Mucosa of stomach (tissue), 1 donor: Measurements from ENCODE around the gene CCZ1B.
"Not testable (repeated sequence)": the region's sequence is repeated elsewhere in the genome, so short reads cannot be mapped to it uniquely, and the experiment has no call there.

Experiments used
- H3K27me3 ChIP-seq: one replicate; pipeline ENCODE4 v1.7.0; 2013; ENCODE audit warnings: mild to moderate bottlenecking, low read length; ENCODE audit not compliant: control insufficient read depth, insufficient read depth
- H3K36me3 ChIP-seq: one replicate; pipeline ENCODE4 v1.7.0; 2013; ENCODE audit warnings: low read length; ENCODE audit not compliant: control insufficient read depth, insufficient read depth
- H3K4me1 ChIP-seq: one replicate; pipeline ENCODE4 v1.7.0; 2013; ENCODE audit warnings: mild to moderate bottlenecking, low read length; ENCODE audit not compliant: control insufficient read depth, insufficient read depth
- H3K4me3 ChIP-seq: one replicate; pipeline ENCODE4 v1.7.0; 2013; ENCODE audit warnings: low read length
- H3K9ac ChIP-seq: one replicate; pipeline ENCODE4 v1.7.0; 2013; ENCODE audit warnings: mild to moderate bottlenecking, low read length, moderate library complexity
- H3K9me3 ChIP-seq: one replicate; pipeline ENCODE4 v1.7.0; 2013; ENCODE audit warnings: mild to moderate bottlenecking, low read length, moderate library complexity; ENCODE audit not compliant: control insufficient read depth
- donor health status: Pancreatic carcinoma.

Gene CCZ1B

DNA sequence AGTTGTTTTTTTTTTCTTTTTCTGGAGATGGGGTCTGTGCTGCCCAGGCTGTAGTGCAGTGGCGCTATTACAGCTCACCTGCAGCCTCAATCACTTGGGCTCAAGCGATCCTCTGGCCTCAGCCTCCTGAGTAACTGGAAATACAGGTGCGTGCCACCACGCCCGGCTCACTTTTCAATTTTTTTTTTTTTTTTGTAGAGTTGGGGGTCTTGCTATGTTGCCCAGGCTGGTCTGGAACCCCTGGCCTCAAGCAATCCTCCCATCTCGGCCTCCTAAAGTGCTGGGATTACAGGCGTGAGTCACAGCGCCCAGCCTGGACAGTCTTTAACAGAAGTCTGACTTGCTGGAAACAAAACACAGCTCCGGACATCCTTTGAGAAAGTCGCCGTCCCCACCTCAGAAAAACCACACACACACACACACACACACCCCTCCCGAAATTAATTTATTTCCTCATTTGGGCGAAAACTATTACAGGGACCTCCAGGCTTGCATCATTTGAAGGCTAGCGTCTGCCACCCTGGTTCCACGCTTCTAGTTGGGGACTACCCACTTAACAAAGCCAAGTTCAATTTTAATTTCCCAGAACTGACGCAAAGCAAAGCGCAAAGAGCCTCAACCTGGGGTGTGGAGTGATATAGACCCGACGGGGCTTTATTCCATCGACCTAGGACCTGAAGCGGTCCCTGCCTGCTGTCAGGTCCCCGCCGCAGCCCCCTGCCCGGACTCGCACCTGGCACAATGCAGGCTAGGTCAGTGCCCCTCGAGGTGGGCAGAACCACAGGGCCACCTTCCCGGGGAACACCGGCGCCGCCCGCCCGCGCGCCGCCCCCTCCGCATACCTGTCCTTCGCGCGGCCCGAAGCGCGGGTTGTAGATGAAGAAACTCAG lies 594 bp downstream of the CCZ1B start:
- not testable (repeated sequence) for H3K9me3 ChIP-seq, H3K27me3 ChIP-seq, H3K4me1 ChIP-seq, H3K4me3 ChIP-seq, H3K36me3 ChIP-seq, H3K9ac ChIP-seq

DNA sequence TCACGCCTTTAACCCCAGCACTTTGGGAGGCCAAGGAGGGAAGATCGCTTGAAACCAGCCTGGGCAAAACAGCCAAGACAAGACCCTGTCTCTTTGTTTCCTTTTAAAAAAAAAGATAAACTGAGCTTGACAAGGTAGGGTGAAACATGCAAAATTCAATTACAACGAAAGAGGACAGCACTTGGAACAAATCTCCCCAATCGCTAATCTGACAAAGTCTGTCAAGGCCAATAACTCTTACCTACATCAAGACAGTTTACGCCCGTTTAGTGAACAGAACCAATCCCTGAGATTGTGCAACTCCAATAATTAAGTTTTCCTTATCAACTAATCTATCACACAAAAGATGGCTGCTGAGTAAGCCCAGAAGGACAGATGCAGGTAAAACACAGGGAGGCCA lies 4.5 kb downstream of the CCZ1B start:
- not testable (repeated sequence) for H3K27me3 ChIP-seq, H3K36me3 ChIP-seq, H3K9me3 ChIP-seq, H3K9ac ChIP-seq, H3K4me1 ChIP-seq, H3K4me3 ChIP-seq

- H3K36me3 ChIP-seq, H3K4me1 ChIP-seq, H3K4me3 ChIP-seq, H3K27me3 ChIP-seq, H3K9me3 ChIP-seq, H3K9ac ChIP-seq: not testable (repeated sequence)
Observed at GRCh38 chr7:6815470-6815869, 10.6 kb downstream of the CCZ1B start.

- not testable (repeated sequence) for H3K9me3 ChIP-seq, H3K4me3 ChIP-seq, H3K4me1 ChIP-seq, H3K36me3 ChIP-seq, H3K27me3 ChIP-seq, H3K9ac ChIP-seq
Observed at GRCh38 chr7:6813011-6813410, 13.1 kb downstream of the CCZ1B start.

DNA sequence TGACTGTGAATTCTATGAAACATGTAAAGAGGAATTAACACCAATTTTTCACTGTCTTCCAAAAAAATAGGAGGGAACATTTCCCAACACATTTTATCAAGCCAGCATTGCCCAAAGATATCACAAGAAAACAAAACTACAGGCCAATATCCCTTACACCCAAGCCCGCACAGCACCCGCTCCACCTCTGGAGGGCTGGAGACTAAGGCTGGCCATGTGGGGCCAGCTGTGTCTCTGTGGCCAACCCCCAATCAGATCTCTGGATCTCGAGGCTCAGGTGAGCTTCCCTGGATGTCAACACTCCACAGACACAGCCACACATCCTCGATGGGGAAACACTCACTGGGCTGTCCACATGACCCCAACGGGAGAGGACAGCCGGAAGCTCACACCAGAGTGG lies 18.1 kb downstream of the CCZ1B start:
- H3K9me3 ChIP-seq: not testable (repeated sequence)

DNA sequence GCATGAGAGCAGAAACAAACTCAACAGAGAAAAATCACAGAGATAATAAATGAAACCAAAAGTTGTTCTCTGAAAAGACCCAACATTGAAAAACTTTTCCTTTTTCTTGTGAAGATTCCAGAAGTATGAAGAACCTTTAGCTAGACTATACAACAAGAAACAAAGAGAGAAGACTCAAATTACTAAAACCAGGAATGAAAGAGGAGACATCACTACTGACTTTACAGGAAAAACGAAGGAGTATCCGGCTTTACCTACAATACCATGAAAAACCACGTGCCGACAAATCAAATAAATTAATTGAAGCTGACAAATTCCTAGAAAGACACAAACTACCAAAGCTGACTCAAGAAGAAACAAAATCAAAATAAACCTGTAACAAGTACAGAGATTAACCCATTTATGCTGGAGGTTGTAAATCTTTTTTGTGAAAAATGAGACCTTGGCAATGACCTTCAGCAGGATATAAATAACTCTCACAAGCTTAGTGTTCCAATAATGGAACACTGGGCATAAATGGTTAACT lies 18.6 kb downstream of the CCZ1B start:
- not testable (repeated sequence) for H3K9me3 ChIP-seq, H3K9ac ChIP-seq, H3K4me1 ChIP-seq, H3K36me3 ChIP-seq, H3K4me3 ChIP-seq, H3K27me3 ChIP-seq

More for the DNA sequence above, 18.1 kb downstream of the CCZ1B start:
- not testable (repeated sequence) for H3K4me1 ChIP-seq, H3K9ac ChIP-seq, H3K4me3 ChIP-seq, H3K27me3 ChIP-seq, H3K36me3 ChIP-seq

DNA sequence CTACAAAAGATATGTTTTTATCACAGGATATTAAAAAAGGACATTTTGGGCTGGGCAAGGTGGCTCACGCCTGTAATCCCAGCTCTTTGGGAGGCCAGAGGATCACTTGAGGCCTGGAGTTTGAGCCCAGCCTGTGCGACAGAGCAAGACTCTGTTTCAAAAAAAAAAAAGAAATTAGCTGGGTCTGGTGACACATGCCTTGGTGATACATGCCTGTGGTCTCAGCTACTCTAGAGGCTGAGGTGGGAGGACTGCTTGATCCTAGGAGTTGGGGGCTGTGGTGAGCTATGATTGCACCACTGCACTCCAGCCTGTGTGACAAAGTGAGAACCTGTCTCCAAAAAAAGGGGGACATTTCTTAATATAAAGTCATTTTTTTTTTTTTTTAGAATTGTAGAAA lies 25.7 kb downstream of the CCZ1B start:
- H3K4me3 ChIP-seq, H3K9me3 ChIP-seq, H3K9ac ChIP-seq, H3K36me3 ChIP-seq, H3K4me1 ChIP-seq, H3K27me3 ChIP-seq: not testable (repeated sequence)

DNA sequence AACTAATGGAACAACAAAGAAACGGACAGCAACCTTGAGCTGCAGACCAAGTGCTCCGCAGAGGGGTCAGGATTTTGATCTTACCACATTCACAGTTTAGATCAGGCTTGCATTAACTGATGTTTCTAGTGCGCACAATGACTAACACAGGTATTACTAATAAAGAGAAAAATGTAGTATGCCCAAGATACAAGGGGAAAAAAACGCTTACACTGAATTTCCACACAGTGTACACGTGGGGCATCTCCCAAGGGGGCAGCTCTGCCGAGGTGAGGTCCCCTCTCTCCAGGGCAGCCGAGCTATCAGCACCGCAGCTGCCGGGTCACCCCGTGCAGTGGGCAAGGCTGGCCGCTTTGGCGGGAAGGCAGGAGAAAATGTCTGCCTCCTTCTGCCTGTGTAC lies 26.2 kb downstream of the CCZ1B start:
- H3K27me3 ChIP-seq, H3K9ac ChIP-seq, H3K9me3 ChIP-seq, H3K4me1 ChIP-seq, H3K36me3 ChIP-seq, H3K4me3 ChIP-seq: not testable (repeated sequence)

DNA sequence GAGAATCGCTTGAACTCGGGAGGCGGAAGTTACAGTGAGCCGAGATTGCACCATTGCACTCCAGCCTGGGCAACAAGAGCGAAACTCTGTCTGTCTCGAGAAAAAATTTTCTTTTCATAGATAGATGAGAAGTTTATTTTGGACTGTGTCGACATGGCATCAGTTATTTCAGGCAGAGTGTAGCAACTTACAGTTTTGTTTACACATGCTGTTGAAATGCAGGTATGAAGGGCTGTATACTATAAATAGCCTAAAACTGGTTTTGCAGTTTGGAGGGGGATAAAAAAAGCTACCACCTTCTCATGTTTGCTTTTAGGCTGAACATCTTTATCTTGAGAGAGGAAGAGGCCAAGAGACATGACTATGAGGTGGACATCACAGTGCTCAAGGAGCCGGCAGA lies 28.0 kb downstream of the CCZ1B start:
- H3K4me3 ChIP-seq, H3K4me1 ChIP-seq, H3K27me3 ChIP-seq, H3K9me3 ChIP-seq, H3K9ac ChIP-seq, H3K36me3 ChIP-seq: not testable (repeated sequence)

GRCh38 chr7:6797218-6797617 lies 28.9 kb downstream of the CCZ1B start:
- H3K27me3 ChIP-seq, H3K36me3 ChIP-seq, H3K4me1 ChIP-seq, H3K9ac ChIP-seq, H3K4me3 ChIP-seq, H3K9me3 ChIP-seq: not testable (repeated sequence)

DNA sequence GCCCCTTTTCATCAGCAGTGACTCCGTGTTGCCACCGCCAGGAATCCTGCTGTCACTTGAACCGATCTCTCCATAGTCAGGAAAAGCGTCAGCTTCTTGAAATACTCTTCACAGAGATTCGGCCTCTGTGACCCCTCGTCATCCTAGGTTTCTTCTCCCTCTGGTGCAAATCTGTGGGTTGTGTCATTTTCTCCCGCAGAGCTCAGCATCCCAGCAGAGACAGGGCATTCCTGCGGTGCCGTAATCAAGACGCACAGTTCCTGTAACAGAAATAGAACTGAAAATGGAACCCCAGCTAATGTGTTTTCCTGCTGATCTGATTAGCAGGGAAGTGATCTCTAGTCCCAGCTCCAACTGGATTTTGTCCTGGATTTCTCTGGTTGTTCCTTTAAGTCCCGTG lies 31.8 kb downstream of the CCZ1B start:
- not testable (repeated sequence) for H3K9me3 ChIP-seq, H3K4me3 ChIP-seq, H3K9ac ChIP-seq, H3K4me1 ChIP-seq, H3K27me3 ChIP-seq, H3K36me3 ChIP-seq

DNA sequence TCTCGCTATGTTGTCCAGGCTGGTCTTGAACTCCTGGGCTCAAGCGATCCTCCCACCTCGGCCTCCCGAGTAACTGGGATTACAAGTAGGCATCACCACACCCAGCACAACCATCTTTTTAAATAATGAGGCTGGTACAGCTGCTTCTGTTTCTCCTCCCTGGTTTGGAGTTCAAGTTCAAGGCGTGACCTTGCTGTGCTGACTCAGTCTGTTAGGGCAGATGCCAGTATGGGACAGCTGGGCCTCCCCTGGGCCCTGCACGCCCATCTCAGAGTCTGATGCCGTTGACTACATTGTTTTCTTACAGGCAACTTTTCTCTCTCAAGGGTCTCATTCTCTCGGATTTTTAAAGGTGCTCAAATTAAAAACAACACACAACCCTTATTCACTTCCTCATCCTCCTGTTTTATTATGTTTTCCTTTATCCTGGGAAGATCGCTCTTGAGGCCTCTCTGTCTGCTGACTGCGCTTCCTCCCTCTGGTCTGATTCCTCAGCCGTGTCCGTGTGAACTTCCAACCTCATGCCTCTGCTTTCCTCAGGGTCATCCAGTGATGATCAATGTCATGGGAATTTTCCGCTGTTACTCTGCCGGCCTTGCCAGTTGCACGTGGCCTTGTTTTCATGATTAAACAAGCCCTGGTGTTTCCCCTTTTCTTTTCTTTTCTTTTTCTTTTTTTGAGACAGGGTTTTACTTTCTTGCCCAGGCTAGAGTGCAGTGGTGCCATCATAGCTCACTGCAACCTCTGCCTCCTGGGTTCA lies 33.8 kb downstream of the CCZ1B start:
- not testable (repeated sequence) for H3K4me3 ChIP-seq, H3K9ac ChIP-seq, H3K36me3 ChIP-seq, H3K4me1 ChIP-seq, H3K27me3 ChIP-seq, H3K9me3 ChIP-seq
